Esophagus muscularis mucosa (tissue), 4 donors: ENCODE results near the gene GAS7.

Experiments
- CTCF ChIP-seq, 3 experiments: fragments of 200-600 bp in 2 of 3; fragments of 450-650 bp in 1 of 3; sonication (generic) in 2 of 3; IDR thresholded peaks; one replicate each; pipeline ENCODE4 v1.5.1; 2017 to 2019; ENCODE audit warnings: antibody characterized with exemption in 3 of 3, mild to moderate bottlenecking in 2 of 3, moderate library complexity in 1 of 3
- EP300 ChIP-seq: sonication (generic); formaldehyde crosslinking; IDR thresholded peaks from one replicate; pipeline ENCODE4 v1.6.1; 2017; ENCODE audit warnings: antibody characterized with exemption
- POLR2A ChIP-seq: fragments of 450-650 bp; IDR thresholded peaks from one replicate; pipeline ENCODE4 v1.6.1; 2017; ENCODE audit warnings: antibody characterized with exemption, moderate library complexity, mild to moderate bottlenecking, low read depth
- POLR2AphosphoS5 ChIP-seq, 2 donors: sonication (generic); formaldehyde crosslinking; IDR thresholded peaks; one replicate each; pipeline ENCODE4 v1.6.1; 2017; ENCODE audit warnings: antibody characterized with exemption in 2 of 2

GRCh38 chr17:10033449-10033848 lies 165.0 kb downstream of the GAS7 start:
- no peak for TF ChIP-seq CTCF (IDR thresholded peaks at IDR 0.05)
- no peak for TF ChIP-seq EP300
- no peak for TF ChIP-seq POLR2A
- no peak for TF ChIP-seq POLR2AphosphoS5 (IDR thresholded peaks at IDR 0.05)
